NCI-H526 treated with DMSO at 0.1 percent for 48 hours (cell line): ENCODE data around the gene CFAP73.
"Not testable (repeated sequence)": the region's sequence is repeated elsewhere in the genome, so short reads cannot be mapped to it uniquely, and the experiment has no call there.

Source experiments
- DNase-seq: peaks from one replicate; lab custom pipeline; 2025; lab: John Stamatoyannopoulos, UW

CFAP73 gene

GRCh38 chr12:113119980-113120669 lies 29.4 kb upstream of the CFAP73 start:
- no peak for DNase-seq

GRCh38 chr12:113120670-113121370 lies 28.7 kb upstream of the CFAP73 start:
- DNase-seq = peak; percentile 74

- no peak for DNase-seq
Measured at GRCh38 chr12:113127791-113128199, 21.7 kb upstream of the CFAP73 start.

GRCh38 chr12:113128802-113129663 lies 20.5 kb upstream of the CFAP73 start:
- no peak for DNase-seq

- no peak for DNase-seq
Measured at GRCh38 chr12:113129664-113130456, 19.7 kb upstream of the CFAP73 start.

- no peak for DNase-seq
Measured at GRCh38 chr12:113130457-113131135, 18.9 kb upstream of the CFAP73 start.

- DNase-seq = no peak
Measured at GRCh38 chr12:113131556-113131955, 18.0 kb upstream of the CFAP73 start.

- DNase-seq = no peak
Measured at GRCh38 chr12:113133036-113133435, 16.5 kb upstream of the CFAP73 start.

GRCh38 chr12:113133666-113134065 lies 15.9 kb upstream of the CFAP73 start:
- DNase-seq = no peak

- no peak for DNase-seq
Measured at GRCh38 chr12:113134071-113134470, 15.5 kb upstream of the CFAP73 start.

GRCh38 chr12:113134521-113134951 lies 15.0 kb upstream of the CFAP73 start:
- no peak for DNase-seq

GRCh38 chr12:113135178-113136127 lies 14.1 kb upstream of the CFAP73 start, which contains the start of gene RASAL1:
Gene RASAL1, minus strand, starts transcription at chr12:113135761. Its CDS starts 299 bp downstream, at chr12:113135462.
- DNase-seq = peak; percentile 34

GRCh38 chr12:113136128-113136989 lies 13.2 kb upstream of the CFAP73 start:
- no peak for DNase-seq

GRCh38 chr12:113136990-113137511 lies 12.5 kb upstream of the CFAP73 start:
- no peak for DNase-seq

GRCh38 chr12:113137861-113138783 lies 11.4 kb upstream of the CFAP73 start:
- no peak for DNase-seq

GRCh38 chr12:113138826-113139225 lies 10.7 kb upstream of the CFAP73 start:
- no peak for DNase-seq

- no peak for DNase-seq
Measured at GRCh38 chr12:113140706-113141105, 8.8 kb upstream of the CFAP73 start.

- not testable (repeated sequence) for DNase-seq
Measured at GRCh38 chr12:113141716-113142115, 7.8 kb upstream of the CFAP73 start.
